PC-9 (cell line): ENCODE data around the gene IFNLR1. TPM values are rescaled to one million over a fixed set of nuclear protein-coding genes. Genes with fewer than 3 reads are reported as not detected.

ENCODE experiments used
- BruUV-seq: library from RNA; stranded (reverse); fragments of 400-500 nt; replicated peaks from 2 replicates; lab custom pipeline; 2021; lab: Mats Ljungman, UMichigan
- CTCF ChIA-PET: fragments of 300-600 bp; sonication (Branson Sonifier 250); formaldehyde crosslinking; loops from one replicate; lab custom pipeline; 2022; ENCODE audit warnings: antibody characterized with exemption; lab: Charles Lee
- POLR2A ChIA-PET: fragments of 300-600 bp; sonication (Branson Sonifier 250); formaldehyde crosslinking; loops from one replicate; lab custom pipeline; 2022; ENCODE audit warnings: antibody characterized with exemption; ENCODE audit not compliant: unreplicated experiment; lab: Charles Lee
- DNase-seq, 2 experiments: peaks; one replicate each; pipeline versions ENCODE4 v3.0.0 to v3.0.0-alpha.2; 2015 to 2022; ENCODE audit warnings: mixed read lengths in 1 of 2
- H2AFZ ChIP-seq: fragments of 200-600 bp; sonication (generic); 2 replicates; pipeline ENCODE4 v1.8.1; 2017; ENCODE audit warnings: antibody characterized with exemption
- H3F3A ChIP-seq: fragments of 200-600 bp; sonication (generic); 2 replicates; pipeline ENCODE4 v1.8.1; 2017; ENCODE audit warnings: antibody characterized with exemption, mild to moderate bottlenecking, low read depth; ENCODE audit not compliant: insufficient read depth
- H3K27ac ChIP-seq: fragments of 200-600 bp; sonication (generic); 2 replicates; pipeline ENCODE4 v1.6.1; 2016; ENCODE audit warnings: mixed run types
- H3K27me3 ChIP-seq: fragments of 200-600 bp; sonication (generic); 2 replicates; pipeline ENCODE4 v1.6.1; 2016; ENCODE audit warnings: low read depth, mixed run types; ENCODE audit not compliant: insufficient read depth
- H3K36me3 ChIP-seq: fragments of 200-600 bp; sonication (generic); 2 replicates; pipeline ENCODE4 v1.6.1; 2016; ENCODE audit warnings: low read depth, mixed run types
- H3K4me1 ChIP-seq: fragments of 200-600 bp; sonication (generic); replicated peaks from 2 replicates; pipeline ENCODE4 v1.6.1; 2016; ENCODE audit warnings: mixed run types; ENCODE audit not compliant: insufficient read depth
- H3K4me2 ChIP-seq: fragments of 200-600 bp; sonication (generic); 2 replicates; pipeline ENCODE4 v1.6.1; 2017; ENCODE audit warnings: mixed run types
- H3K4me3 ChIP-seq: fragments of 200-600 bp; sonication (generic); 2 replicates; pipeline ENCODE4 v1.6.1; 2016; ENCODE audit warnings: mixed run types
- H3K79me2 ChIP-seq: fragments of 200-600 bp; sonication (generic); 2 replicates; pipeline ENCODE4 v1.6.1; 2017; ENCODE audit warnings: low read depth, mixed run types
- H3K9me2 ChIP-seq: fragments of 200-600 bp; sonication (generic); 2 replicates; pipeline ENCODE4 v1.8.1; 2017; ENCODE audit warnings: mild to moderate bottlenecking; ENCODE audit not compliant: insufficient read depth
- H3K9me3 ChIP-seq: fragments of 200-600 bp; sonication (generic); 2 replicates; pipeline ENCODE4 v1.8.1; 2016; ENCODE audit warnings: low read depth; ENCODE audit not compliant: insufficient read depth
- H4K20me1 ChIP-seq: fragments of 200-600 bp; sonication (generic); 2 replicates; pipeline ENCODE4 v1.8.1; 2017; ENCODE audit not compliant: insufficient read depth
- EZH2 ChIP-seq: fragments of 200-600 bp; sonication (generic); IDR thresholded peaks from 2 replicates; pipeline ENCODE4 v1.8.0; 2017; ENCODE audit warnings: antibody characterized with exemption, low read depth
- intact Hi-C: fragments of 100-400 bp; cut with micrococcal nuclease; formaldehyde crosslinking; loops from one replicate; pipeline ENCODE4 v1.10.0; 2022; ENCODE audit not compliant: unreplicated experiment
- total RNA-seq: library from RNA; stranded (reverse); gene quantifications from 2 replicates; pipeline ENCODE4 v1.2.3, GENCODE V29; 2021
- TF ChIP-seq, protein P1 (sequence below): fragments of 200-600 bp; sonication (generic); conservative IDR thresholded peaks from 2 replicates; pipeline ENCODE4 v1.6.1; 2017; ENCODE audit warnings: mixed run types, antibody characterized with exemption, mild to moderate bottlenecking, moderate library complexity

The IFNLR1 gene
- total RNA-seq, 1 experiment from 2014 or later, result 5.5 TPM

DNA sequence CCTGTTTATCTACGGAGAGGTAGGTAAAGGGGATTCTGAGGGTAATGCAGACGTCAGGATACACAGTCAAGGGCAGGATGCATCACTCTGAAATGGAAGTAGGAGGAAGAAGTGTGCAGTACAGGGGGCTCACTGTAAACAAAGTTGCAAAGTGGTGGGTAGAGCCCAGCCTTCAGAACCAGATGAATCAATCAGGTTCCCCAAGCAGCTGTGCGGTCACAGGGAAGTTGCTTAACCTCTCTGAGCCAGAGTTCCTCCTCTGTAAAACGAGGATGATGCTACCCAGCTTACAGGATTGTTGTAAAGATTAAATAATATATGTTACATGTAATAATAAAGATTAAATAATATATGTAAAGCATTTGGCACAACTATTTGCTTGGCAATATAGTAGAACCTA is 61.6 kb downstream of the IFNLR1 start:
- DNase-seq, result no peak
- no peaks in the 10 kb centered on the region for H3K27me3 ChIP-seq
- H3K4me2 ChIP-seq, result no peak overlapping the region
- no peak overlapping the region for H3K27ac ChIP-seq
- no peak for TF ChIP-seq EZH2
- TF ChIP-seq, protein P1, sequence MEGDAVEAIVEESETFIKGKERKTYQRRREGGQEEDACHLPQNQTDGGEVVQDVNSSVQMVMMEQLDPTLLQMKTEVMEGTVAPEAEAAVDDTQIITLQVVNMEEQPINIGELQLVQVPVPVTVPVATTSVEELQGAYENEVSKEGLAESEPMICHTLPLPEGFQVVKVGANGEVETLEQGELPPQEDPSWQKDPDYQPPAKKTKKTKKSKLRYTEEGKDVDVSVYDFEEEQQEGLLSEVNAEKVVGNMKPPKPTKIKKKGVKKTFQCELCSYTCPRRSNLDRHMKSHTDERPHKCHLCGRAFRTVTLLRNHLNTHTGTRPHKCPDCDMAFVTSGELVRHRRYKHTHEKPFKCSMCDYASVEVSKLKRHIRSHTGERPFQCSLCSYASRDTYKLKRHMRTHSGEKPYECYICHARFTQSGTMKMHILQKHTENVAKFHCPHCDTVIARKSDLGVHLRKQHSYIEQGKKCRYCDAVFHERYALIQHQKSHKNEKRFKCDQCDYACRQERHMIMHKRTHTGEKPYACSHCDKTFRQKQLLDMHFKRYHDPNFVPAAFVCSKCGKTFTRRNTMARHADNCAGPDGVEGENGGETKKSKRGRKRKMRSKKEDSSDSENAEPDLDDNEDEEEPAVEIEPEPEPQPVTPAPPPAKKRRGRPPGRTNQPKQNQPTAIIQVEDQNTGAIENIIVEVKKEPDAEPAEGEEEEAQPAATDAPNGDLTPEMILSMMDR, result no peak
- no peaks in the 10 kb centered on the region for H3K79me2 ChIP-seq
- ChIA-PET CTCF (no interaction called here), POLR2A (no interaction called here)
- no peaks in the 10 kb centered on the region for H3K9me2 ChIP-seq
- intact Hi-C loops, result no loop called here
- BruUV-seq, result no TSS peak
- H3K9me3 ChIP-seq, result no peaks in the 10 kb centered on the region
- H3F3A ChIP-seq, result no peaks in the 10 kb centered on the region
- no peaks in the 10 kb centered on the region for H4K20me1 ChIP-seq
- no peak overlapping the region for H2AFZ ChIP-seq
- H3K4me3 ChIP-seq, result no peak overlapping the region
- no peaks in the 10 kb centered on the region for H3K4me1 ChIP-seq
- H3K36me3 ChIP-seq, result no peaks in the 10 kb centered on the region

DNA sequence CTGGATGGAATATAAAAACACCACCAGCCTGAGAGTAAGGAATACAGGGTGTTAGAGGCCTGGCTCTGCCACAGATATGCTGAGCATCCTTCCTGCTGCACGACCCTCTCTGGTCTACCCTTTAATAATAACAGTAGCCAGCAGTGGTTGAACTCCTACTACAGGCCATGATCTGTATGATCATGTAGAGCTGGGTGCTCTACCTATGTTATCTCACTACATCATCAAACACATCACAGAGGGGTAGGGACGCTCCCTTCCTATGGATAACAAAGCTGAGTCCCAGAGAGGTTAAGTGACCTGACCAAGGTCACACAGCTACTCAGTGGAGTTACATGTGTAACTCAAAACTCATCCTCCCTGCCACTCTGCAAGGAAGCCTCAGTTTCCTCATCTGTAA is 62.1 kb downstream of the IFNLR1 start:
- no peak for DNase-seq
- Histone ChIP-seq H3K9me3 (no peaks in the 10 kb centered on the region), H3K4me1 (peaks cover 3% of the 10 kb centered on the region; the same call in 1 of the 2 replicates), H3K27me3 (no peaks in the 10 kb centered on the region), H3K4me3 (no peak overlapping the region), H3K27ac (no peak overlapping the region), H4K20me1 (no peaks in the 10 kb centered on the region), H3K36me3 (no peaks in the 10 kb centered on the region), H3K79me2 (no peaks in the 10 kb centered on the region), H3K9me2 (no peaks in the 10 kb centered on the region), H2AFZ (no peak overlapping the region), H3F3A (no peaks in the 10 kb centered on the region), H3K4me2 (no peak overlapping the region)
- BruUV-seq, result no TSS peak
- TF ChIP-seq, protein P1, result no peak
- TF ChIP-seq EZH2, result no peak
- POLR2A ChIA-PET, result interaction anchor here (0.6 kb wide), 1 partner anchor 26 kb away, joined by 7 read pairs; no protein-coding TSS in a partner anchor
- intact Hi-C loops, result no loop called here
- CTCF ChIA-PET, result no interaction called here

DNA sequence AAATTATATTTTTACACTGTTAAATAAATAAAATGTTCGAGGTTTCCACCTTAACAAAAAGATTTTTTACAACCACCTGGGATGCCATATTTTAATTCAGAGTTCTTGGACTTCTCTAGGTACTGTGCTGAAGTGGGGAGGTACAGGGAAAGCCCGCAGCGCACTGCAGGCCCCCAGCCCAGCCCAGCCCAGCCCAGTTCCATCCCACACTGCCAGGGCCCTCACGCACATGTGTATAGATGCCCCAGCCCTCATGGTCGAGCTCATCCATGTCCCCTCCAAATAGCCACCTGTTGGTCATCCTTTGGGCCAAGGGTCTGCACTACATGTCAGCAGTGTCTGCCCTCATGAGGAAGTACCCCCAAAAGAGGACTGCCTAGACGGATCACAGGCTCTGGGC is 63.5 kb downstream of the IFNLR1 start:
- no peak for DNase-seq
- Histone ChIP-seq H4K20me1 (no peaks in the 10 kb centered on the region), H3K4me1 (peaks cover 5% of the 10 kb centered on the region; the same call in 1 of the 2 replicates), H2AFZ (no peak overlapping the region), H3K4me3 (no peak overlapping the region), H3K4me2 (no peak overlapping the region), H3K27me3 (no peaks in the 10 kb centered on the region), H3K79me2 (no peaks in the 10 kb centered on the region), H3K27ac (no peak overlapping the region), H3K36me3 (no peaks in the 10 kb centered on the region), H3K9me2 (no peaks in the 10 kb centered on the region), H3F3A (no peaks in the 10 kb centered on the region), H3K9me3 (no peaks in the 10 kb centered on the region)
- no TSS peak for BruUV-seq
- TF ChIP-seq, protein P1, result no peak
- no peak for TF ChIP-seq EZH2
- ChIA-PET CTCF (no interaction called here), POLR2A (no interaction called here)
- intact Hi-C loops, result no loop called here
